ENCODE data around the gene COP1. TPM values are rescaled to one million over a fixed set of nuclear protein-coding genes. Genes with fewer than 3 reads are reported as not detected.

The COP1 gene
- total RNA-seq, 4 donors from 2014 or later: 36.1 to 53.6 (median 39.5) TPM

DNA sequence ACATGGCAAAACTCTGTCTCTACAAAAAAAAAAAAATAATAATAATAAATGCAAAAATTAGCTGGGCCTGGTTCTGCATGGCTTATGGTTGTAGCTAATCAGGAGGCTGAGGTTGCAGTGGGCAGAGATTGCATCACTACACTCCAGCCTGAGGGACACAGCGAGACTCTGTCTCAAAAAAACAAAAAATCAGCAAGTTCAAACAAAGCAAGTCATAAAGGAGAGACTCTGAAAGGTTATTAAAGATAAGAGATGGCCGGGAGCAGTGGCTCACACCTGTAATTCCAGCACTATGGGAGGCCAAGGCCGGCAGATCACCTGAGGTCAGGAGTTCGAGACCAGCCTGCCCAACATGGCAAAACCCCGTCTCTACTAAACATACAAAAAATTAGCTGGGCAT lies 28.8 kb downstream of the COP1 start:
- intact Hi-C loops (cut with DNase I): no loop called here
- H3K36me3 ChIP-seq: peaks cover 0 to 44% (median 7%) of the 10 kb centered on the region in 4 donors

DNA sequence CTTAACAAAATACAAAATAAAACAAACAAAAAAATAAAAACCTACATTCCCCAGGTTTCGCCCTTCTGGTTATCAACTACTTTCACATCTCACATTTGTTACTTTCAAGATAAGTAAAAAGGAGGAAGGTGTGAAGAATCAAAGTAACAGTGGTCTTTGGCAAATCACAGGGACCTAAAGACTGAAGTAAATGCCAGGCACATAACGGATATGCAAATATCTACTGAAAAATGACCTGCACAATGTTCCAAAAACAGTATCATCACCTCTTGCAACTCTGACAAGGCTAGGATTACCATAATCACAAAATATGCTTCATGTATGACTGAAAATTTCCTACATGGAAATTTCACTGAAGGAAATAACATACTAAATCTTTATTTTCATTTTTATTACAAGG lies 29.3 kb downstream of the COP1 start:
- no peaks in the 10 kb centered on the region for H3K9me3 ChIP-seq
- 89% methylated on average over 2 of the region's 2 CpGs for WGBS
- no peak overlapping the region for H3K27ac ChIP-seq (replicated peaks in 1 of 4)
- intact Hi-C loops (cut with DNase I): no loop called here
- no peaks in the 10 kb centered on the region for H3K27me3 ChIP-seq
- H3K4me3 ChIP-seq: no peak overlapping the region
- no peak for DNase-seq (ENCODE audit: extremely low spot score)
- H3K36me3 ChIP-seq: peaks cover 0 to 50% (median 10%) of the 10 kb centered on the region in 4 donors
- H3K4me1 ChIP-seq: no peaks in the 10 kb centered on the region
- no peak for TF ChIP-seq EP300 (IDR thresholded peaks at IDR 0.05)
- no peak for TF ChIP-seq POLR2AphosphoS5 (IDR thresholded peaks at IDR 0.05)

More for the DNA sequence above, 28.8 kb downstream of the COP1 start:
- DNase-seq (ENCODE audit: extremely low spot score): no peak
- Histone ChIP-seq H3K4me1 (no peaks in the 10 kb centered on the region), H3K27me3 (no peaks in the 10 kb centered on the region), H3K27ac (replicated peaks in 1 of 4) (no peak overlapping the region), H3K9me3 (no peaks in the 10 kb centered on the region), H3K4me3 (no peak overlapping the region)
- TF ChIP-seq, protein P1, sequence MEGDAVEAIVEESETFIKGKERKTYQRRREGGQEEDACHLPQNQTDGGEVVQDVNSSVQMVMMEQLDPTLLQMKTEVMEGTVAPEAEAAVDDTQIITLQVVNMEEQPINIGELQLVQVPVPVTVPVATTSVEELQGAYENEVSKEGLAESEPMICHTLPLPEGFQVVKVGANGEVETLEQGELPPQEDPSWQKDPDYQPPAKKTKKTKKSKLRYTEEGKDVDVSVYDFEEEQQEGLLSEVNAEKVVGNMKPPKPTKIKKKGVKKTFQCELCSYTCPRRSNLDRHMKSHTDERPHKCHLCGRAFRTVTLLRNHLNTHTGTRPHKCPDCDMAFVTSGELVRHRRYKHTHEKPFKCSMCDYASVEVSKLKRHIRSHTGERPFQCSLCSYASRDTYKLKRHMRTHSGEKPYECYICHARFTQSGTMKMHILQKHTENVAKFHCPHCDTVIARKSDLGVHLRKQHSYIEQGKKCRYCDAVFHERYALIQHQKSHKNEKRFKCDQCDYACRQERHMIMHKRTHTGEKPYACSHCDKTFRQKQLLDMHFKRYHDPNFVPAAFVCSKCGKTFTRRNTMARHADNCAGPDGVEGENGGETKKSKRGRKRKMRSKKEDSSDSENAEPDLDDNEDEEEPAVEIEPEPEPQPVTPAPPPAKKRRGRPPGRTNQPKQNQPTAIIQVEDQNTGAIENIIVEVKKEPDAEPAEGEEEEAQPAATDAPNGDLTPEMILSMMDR (IDR thresholded peaks at IDR 0.05): no peak
- TF ChIP-seq POLR2AphosphoS5 (IDR thresholded peaks at IDR 0.05) (no peak), POLR2A (IDR thresholded peaks at IDR 0.05; ENCODE audit: low read depth) (no peak), EP300 (IDR thresholded peaks at IDR 0.05) (no peak)
- WGBS: 96% methylated on average over 5 of the region's 5 CpGs

DNA sequence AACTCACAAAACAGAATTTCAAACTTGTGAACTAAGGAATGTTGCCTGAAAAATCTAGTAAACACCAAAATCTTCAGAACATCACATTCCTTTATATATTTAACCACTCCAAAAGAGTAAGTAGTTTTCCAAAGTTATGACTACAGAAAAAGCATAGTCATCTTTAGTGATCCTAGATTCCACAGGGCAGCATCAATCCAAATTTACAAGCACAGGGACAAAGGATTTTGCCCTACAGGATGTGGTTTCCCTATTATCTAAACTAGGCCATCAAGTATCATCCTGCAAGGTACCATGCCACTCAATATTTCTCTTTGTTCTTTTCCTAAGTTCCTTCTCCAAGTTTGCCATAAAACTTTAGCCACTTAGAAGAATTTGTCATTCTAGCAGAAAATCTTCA lies 33.0 kb downstream of the COP1 start:
- Histone ChIP-seq H3K4me1 (no peaks in the 10 kb centered on the region), H3K4me3 (no peak overlapping the region), H3K27me3 (no peaks in the 10 kb centered on the region), H3K36me3 (peaks cover 0 to 57% (median 16%) of the 10 kb centered on the region in 4 donors), H3K9me3 (no peaks in the 10 kb centered on the region), H3K27ac (replicated peaks in 1 of 4) (no peak overlapping the region)
- intact Hi-C loops (cut with DNase I): no loop called here
- TF ChIP-seq, protein P1 (IDR thresholded peaks at IDR 0.05): no peak
- TF ChIP-seq POLR2A (IDR thresholded peaks at IDR 0.05; ENCODE audit: low read depth): no peak
- no peak for TF ChIP-seq POLR2AphosphoS5 (IDR thresholded peaks at IDR 0.05)
- no peak for TF ChIP-seq EP300 (IDR thresholded peaks at IDR 0.05)
- no peak for DNase-seq (ENCODE audit: extremely low spot score)

DNA sequence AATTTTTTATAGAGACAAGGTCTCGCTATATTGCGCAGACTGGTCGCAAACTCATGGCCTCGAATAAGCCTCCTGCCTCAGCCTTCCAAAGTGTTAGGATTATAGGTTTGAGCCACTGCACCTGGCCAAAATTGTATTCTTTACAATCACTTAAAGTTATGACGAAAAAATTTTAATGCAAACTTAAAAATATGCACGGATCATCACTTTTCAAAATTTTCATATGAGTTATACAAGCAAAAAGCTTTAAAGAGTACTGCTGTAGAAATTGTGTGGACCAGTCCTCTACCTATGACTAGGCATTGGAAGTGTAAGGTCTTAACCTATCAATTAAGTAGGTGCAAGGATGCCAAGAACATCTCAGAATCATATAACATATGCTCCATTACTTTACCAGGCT lies 34.9 kb downstream of the COP1 start:
- no peaks in the 10 kb centered on the region for H3K4me1 ChIP-seq
- TF ChIP-seq, protein P1 (IDR thresholded peaks at IDR 0.05): no peak
- no peak for TF ChIP-seq POLR2A (IDR thresholded peaks at IDR 0.05; ENCODE audit: low read depth)
- TF ChIP-seq POLR2AphosphoS5 (IDR thresholded peaks at IDR 0.05): no peak
- no peak for TF ChIP-seq EP300 (IDR thresholded peaks at IDR 0.05)
- H3K4me3 ChIP-seq: no peak overlapping the region
- whole genome bisulfite sequencing: 97% methylated on average over 6 of the region's 6 CpGs
- intact Hi-C loops (cut with DNase I): no loop called here
- H3K9me3 ChIP-seq: no peaks in the 10 kb centered on the region
- peaks cover 0 to 51% (median 16%) of the 10 kb centered on the region in 4 donors for H3K36me3 ChIP-seq
- no peaks in the 10 kb centered on the region for H3K27me3 ChIP-seq
- DNase-seq (ENCODE audit: extremely low spot score): no peak
- no peak overlapping the region for H3K27ac ChIP-seq (replicated peaks in 1 of 4)

DNA sequence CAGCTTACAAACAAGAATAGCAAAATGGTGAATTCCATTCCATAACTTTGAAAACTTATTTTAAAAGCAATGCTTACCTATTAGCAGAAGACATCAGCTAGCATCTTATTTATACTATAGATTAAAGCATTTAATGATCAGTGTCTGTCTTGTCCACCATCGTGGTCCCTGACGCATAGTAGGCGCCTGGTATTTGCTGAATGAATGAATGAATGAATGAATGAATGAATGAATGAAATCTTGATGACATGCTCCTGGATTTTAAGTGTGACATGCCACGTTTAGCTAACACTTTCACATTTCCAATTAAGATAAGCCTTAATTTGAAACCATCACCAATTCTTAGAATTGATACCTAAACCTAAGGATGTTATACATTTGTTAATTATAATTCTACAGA lies 39.9 kb downstream of the COP1 start:
- 95% methylated on average over 4 of the region's 4 CpGs for WGBS
- intact Hi-C loops (cut with DNase I): no loop called here
- no peak overlapping the region for H3K27ac ChIP-seq (replicated peaks in 1 of 4)

More for the DNA sequence above, 39.9 kb downstream of the COP1 start:
- TF ChIP-seq, protein P1 (IDR thresholded peaks at IDR 0.05): no peak
- Histone ChIP-seq H3K4me1 (no peaks in the 10 kb centered on the region), H3K27me3 (no peaks in the 10 kb centered on the region), H3K36me3 (peaks cover 4 to 31% (median 15%) of the 10 kb centered on the region in 4 donors), H3K4me3 (no peak overlapping the region), H3K9me3 (no peaks in the 10 kb centered on the region)
- DNase-seq (ENCODE audit: extremely low spot score): no peak
